Sciatic nerve (tissue), 2 donors: ENCODE results near the gene LYPD6B. TPM values are rescaled to one million over a fixed set of nuclear protein-coding genes. Genes with fewer than 3 reads are reported as not detected.

ENCODE experiments used
- ATAC-seq: fragments of 200-7000 bp; cut with Tn5 transposase; one replicate; pipeline ENCODE4 v1.9.1; 2020; ENCODE audit warnings: mild to moderate bottlenecking, moderate library complexity
- DNase-seq: peaks from one replicate; pipeline ENCODE4 v3.0.0-alpha.2; 2020; ENCODE audit warnings: low spot score
- intact Hi-C: fragments of 100-400 bp; cut with DNase I; formaldehyde crosslinking; loops from one replicate; pipeline ENCODE4 v1.14.2; 2022
- total RNA-seq: library from RNA; stranded (reverse); fragmentation: NEBNext Ultra II Directional; extraction: Animal tissue kit (Norgen Biotek cat#: 25700); gene quantifications from one replicate; pipeline ENCODE4 v1.2.1, GENCODE V29; 2021
- donor health status: DM: no; HTN: no; CAD: no.
- donor health status: DM: no; HTN: no; CAD: no.

Gene LYPD6B
- total RNA-seq, 1 donor from 2014 or later: not detected

DNA sequence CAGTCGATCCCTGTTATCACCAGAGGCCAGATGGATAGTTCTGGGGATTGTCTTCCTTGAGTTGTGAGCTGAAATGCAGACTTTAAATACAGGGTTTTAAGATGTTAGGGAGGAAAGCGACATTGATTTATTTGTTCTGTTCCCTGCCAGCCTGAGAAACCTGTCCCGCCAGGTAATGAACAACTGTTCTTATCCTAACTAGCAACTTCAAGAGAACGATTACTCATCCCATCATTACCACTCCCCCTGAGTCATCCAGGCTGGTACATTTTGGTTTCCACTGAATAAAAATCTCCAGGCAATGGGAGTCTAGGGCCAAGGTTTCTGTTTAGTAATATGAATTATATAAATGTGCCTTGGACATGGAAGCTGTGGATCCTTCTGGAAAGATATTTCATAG, 131.2 kb downstream of the LYPD6B start:
- intact Hi-C loops: no loop called here
- no peak for ATAC-seq
- DNase-seq: no peak

DNA sequence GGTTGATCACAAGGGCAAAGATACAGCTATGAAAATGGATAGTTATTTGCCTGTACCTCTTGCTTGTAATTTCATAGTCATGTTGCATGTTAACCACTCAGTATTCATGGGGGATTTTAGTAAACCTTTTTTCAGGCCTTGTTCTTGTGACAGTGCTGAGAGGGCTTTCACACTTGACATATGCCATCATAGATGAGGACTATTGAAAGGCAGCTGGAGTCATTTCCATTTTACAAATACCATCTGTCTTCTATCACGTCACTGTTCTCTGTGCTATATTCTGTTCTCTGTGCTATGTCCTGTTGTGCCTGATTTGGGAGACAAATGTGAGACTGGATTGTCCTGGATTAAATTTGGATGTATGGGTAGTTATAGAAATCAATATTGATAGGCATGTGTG, 131.7 kb downstream of the LYPD6B start:
- ATAC-seq (no peak), DNase-seq (no peak)
- intact Hi-C loops: no loop called here

DNA sequence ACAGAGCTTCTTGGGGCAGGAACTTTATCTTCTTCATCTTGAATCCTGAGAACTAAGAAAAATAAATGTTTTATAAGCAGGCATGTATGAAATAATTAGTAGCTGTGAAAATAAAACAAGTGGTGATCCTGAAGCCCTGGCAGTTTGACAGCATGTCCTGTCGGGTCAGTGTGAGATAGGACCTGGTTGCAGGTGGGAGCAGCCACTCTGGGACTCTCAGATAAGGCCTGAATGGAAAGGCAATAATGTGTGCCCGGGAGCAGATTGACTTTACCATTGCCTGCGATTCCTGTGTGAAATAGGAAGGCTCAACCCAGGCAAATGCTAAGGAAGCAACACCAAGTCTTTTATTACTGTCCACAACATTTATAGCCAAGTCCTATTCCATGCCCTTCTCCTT, 132.4 kb downstream of the LYPD6B start:
- DNase-seq: no peak
- ATAC-seq: no peak
- intact Hi-C loops: no loop called here

DNA sequence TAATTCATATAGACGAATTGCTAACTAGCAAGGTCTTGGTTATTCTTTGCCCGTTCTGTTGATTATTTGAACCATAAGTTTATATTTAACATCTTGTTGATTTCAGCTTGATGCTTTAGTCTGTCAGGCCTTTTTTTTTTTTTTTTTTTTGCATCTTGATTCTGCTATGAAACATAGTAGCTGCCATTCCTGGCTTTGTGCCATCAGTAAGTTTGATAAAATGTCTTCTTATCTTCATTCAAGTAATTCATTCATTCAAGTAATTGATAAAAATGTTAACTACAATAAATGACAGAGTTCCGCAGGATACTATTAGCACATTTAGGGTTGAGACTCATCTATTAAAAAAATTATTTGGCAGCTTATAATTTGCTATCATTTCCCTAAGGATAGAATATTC, 134.7 kb downstream of the LYPD6B start:
- intact Hi-C loops: no loop called here
- ATAC-seq (no peak), DNase-seq (no peak)

DNA sequence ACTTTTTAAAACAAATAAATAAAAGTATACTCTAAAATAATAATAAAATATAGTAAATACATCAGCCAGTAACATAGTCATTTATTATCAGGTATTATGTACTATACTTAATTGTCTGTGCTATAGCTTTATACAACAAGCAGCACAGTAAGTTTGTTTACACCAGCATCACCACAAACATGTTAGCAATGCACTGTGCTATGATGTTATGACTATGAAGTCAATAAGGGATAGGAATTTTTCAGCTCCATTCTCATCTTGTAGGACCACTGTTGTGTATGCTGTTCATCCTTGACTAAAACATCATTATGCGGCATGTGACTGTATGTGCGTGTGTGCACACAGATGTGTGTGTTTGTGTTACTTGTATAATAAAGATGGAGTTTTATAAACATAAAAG, 137.5 kb downstream of the LYPD6B start:
- DNase-seq (no peak), ATAC-seq (no peak)
- intact Hi-C loops: no loop called here

DNA sequence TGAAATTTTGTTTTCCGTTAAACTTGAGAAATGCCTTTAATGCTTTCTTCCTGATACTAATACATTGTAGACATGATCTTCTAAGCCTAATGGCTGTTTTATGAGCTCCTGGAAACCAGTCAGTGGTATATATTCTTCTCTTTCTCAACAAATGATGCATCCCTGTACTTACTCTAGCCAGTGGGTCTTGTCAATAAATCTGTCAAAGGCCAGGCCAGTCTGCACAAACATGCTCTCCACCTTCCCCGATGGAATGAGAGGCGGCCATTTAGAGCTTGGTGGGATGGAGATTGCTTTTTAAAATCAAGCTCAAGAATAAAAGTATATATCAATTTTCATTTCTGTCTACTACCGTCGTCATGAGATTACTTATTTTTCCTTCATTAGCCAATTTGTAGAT, 140.1 kb downstream of the LYPD6B start:
- no peak for ATAC-seq
- intact Hi-C loops: no loop called here
- DNase-seq: no peak

DNA sequence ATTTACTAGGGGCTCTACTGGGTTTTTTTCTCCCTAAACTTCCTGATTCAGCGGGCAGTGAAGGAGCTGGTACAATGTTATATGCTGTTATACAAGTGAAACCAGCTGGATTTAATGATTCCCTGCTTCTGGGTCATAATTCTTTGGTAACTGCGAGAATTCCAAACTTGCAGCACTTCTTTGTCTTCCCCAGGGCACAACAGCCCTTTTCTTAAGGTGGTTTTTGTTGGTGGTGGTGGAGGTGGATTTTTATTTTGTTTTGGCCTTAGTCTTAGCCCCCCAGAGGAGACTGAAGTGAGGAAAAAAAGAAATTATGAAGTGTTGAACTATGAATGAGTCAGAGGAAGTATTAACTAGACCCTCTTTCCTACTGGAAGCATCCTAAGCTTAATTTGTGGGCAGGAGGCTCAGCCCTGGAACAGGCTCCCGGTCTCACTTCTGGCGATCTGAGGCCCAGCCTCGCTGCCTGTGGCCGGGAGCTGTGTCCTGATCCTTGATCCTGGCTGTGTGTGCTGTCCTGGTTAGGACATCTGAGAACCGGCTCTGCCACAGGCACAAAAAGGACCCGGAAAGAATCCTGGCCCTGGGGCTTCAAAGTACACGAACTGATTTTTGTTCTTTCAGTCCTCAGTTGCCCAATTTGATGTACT, 141.9 kb downstream of the LYPD6B start:
- DNase-seq (no peak), ATAC-seq (no peak)
- intact Hi-C loops: no loop called here

DNA sequence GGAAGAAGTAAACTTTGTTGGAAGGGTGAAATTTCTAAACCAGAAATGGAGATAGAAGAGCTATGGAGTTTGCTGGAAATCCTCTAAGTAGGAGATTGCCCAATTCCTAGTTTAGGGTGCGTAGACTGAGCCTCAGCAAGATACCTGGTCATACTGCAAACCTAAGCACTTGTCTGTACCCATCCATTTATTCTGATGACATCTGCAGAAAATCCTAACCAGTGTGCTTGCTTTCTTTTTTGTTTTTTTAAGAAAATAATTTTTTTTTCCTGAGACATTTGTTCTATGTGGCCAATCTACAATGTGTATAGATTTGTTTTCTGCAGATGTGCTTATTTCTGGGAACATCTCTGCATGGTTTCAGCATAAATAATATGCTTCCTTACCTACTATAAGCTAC, 144.7 kb downstream of the LYPD6B start:
- DNase-seq (no peak), ATAC-seq (no peak)
- intact Hi-C loops: no loop called here

DNA sequence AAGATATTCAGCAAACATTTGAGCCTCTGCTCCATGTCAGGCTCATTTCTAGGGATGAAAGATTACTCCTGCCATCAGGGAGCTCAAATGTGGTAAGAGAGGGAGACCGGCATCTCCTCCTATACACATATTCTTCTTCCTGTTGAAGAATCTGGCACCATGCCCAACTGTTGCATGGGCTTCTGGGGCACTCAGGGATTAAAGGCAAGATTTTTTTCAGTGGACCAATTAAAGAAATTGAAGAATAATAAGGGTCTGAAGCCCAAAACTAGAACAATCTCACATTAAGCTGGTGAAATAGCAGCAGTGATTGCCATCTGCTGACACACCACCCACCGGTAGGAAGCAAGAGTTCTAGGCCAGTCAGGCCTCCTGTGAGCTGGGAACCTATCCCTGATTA, 146.5 kb downstream of the LYPD6B start:
- DNase-seq (no peak), ATAC-seq (no peak)
- intact Hi-C loops: no loop called here

DNA sequence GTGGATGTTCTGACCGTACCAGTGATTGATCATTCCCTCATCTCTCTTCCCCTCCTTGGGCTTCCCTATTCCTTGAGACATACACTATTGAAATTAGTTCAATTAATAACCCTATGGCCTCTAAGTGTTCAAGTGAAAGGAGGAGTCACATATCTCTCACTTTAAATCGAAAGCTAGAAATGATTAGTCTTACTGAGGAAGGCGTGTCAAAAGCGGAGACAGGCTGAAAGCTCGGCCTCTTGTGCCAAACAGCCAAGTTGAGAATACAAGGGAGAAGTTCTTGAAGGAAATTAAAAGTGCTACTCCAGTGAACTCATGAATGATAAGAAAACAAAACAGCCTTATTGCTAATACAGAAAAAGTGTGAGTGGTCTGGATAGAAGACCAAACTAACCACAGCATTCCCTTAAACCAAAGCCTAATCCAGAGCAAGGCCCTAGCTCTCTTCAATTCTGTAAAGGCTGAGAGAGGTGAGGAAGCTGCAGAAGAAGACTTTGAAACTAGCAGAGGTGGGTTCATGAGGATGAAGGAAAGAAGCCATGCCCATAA, 147.5 kb downstream of the LYPD6B start:
- ATAC-seq (no peak), DNase-seq (no peak)
- intact Hi-C loops: no loop called here

DNA sequence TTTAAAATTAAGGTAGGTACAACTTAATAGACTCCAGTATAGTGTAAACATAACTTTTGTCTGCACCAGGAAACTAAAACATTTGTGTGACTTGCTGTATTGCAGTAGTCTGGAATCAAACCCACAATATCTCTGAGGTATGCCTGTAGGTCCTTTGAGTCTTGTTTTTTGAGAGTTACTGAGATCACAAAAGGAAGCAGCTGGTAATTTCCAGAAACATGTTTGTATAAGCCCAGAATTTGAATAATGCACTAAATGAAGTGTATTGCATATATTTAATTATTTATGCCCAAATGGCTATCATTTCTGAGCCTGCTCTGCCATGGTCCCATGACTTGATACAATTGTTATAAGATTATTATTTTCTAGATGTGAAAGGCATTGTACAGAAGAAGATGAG, 148.6 kb downstream of the LYPD6B start:
- ATAC-seq: no peak
- intact Hi-C loops: no loop called here

DNA sequence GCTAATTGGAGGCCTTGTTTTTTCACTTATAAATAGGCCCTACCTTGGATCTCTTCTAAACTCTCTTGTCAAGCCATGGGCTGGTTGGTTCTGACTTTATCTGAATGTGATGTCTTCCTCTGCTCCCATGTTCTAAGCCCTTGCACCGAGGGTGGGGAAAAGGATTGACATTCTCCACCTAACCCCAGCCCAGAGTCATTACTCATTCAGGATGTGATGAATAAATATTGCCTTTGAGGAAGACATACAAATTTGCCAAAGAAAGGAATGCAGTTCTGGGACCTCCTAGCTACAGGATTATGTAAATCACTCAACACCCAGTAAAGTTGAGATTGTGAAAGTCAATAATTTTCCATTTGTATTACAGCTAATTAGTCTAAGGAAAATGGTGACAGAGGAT, 149.8 kb downstream of the LYPD6B start:
- intact Hi-C loops: no loop called here
- no peak for DNase-seq
- ATAC-seq: no peak

More for the DNA sequence above, 148.6 kb downstream of the LYPD6B start:
- no peak for DNase-seq

DNA sequence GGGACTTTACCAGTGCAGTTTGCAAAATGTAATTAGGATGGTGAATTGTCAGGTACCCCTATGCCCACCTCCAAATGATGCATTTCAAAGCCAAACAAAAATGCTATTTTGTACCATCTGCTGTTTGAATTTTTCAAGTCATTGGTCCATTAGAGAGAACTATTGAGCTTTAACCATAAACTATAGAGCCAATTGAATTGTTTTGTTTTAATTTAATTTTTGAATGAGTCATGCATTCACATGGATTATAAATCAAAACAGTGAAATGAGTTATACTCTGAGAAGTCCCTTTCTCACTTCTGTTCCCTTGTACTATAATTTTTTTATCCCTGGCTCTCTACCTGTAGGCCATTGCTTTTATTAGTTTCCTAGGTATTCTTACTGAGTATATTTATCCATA, 151.3 kb downstream of the LYPD6B start:
- intact Hi-C loops: no loop called here
- ATAC-seq (no peak), DNase-seq (no peak)

DNA sequence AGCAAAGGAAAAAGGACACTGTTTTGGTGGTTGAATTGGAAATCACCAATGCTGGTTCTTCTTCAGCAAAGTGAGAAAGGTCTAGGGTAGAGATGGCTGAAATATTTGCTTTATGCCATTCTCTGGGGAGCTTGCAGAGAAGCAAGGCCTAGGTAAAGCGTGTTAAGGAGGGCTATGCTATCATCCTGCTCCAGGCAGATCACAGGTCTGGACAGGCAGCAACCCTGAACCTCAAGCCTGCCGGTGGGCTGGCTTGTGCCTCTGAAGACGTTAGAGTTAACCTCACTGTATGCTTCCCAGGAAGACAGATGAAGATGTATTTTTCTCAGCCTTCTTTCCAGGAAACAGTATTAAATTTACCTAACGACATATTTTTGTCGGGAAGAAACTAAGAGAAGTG, 153.4 kb downstream of the LYPD6B start:
- DNase-seq (no peak), ATAC-seq (no peak)
- intact Hi-C loops: no loop called here

DNA sequence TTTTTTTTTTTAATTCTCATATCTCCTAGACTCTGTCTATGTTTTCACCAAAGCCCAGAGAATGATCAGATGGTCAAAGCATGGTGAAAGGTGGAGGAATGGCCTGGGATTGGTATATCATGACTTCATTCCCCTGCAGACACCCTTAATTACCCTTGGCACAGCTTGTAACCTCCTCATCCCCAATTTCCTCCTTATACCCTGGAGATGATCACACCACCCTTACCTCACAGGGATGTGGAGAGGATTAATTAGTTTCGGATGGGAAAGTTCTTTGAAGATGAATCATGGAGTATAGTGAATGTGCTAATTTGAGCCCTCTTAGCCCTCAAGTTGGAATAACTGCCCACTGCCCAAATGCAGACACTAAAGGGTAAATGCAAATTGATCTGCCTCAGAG, 153.9 kb downstream of the LYPD6B start:
- DNase-seq: no peak
- intact Hi-C loops: no loop called here
- no peak for ATAC-seq

DNA sequence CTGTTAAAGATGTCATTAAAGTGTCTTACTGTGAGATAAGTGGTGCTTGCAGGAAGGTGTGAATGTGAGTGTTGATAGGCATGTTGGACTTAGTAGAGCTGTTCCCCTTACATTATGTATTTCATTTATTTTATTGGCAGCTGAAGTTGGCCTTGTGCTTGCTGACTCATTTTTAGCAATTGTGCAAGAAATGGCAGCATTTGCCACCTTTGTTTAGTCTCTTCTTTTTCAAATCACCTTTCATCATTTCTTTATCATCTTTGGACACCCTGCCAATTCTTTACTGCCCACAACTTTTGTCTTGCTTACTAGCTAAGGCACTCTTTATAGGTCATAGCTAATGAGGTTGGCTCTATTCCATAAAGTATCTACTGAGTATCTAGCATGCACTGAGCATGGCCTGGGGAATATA, 161.6 kb downstream of the LYPD6B start:
- ATAC-seq (no peak), DNase-seq (no peak)
- intact Hi-C loops: no loop called here

DNA sequence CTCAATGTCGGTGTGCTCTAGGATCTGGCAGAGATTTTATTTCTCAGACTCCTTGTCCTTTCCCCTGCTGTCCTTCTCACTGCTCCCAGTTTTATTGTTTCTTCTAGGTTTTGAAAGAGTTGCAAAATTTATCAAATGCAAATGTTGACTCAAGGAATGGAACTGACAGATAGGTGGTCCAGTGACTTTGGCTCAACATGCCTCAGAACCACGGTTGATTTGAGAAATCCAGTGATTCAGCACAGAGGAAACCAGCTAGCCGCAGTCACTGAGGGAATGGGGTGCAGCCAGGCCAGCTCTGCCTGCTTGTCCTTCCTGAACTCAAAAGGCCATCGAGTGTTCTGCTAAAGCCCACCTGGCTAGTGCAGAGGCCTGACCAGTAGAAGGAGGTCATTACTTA, 166.2 kb downstream of the LYPD6B start:
- ATAC-seq: no peak
- intact Hi-C loops: no loop called here

DNA sequence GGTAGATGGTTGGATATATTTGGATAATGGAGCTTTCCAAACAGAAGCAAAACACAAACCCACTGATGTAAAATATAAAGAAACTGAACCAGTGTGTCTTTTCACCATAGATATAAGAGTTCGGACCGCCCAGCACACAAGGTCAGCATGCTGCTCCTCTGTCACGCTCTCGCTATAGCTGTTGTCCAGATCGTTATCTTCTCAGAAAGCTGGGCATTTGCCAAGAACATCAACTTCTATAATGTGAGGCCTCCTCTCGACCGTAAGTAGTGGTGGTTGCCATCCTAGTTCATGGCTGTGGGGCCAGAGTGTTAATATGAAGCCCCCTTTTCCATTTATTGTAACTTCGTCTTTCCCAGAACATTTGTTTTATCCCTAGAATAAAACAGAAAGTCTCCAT, 166.6 kb downstream of the LYPD6B start:
- DNase-seq (no peak), ATAC-seq (no peak)
- intact Hi-C loops: no loop called here

More for the DNA sequence above, 166.2 kb downstream of the LYPD6B start:
- no peak for DNase-seq

DNA sequence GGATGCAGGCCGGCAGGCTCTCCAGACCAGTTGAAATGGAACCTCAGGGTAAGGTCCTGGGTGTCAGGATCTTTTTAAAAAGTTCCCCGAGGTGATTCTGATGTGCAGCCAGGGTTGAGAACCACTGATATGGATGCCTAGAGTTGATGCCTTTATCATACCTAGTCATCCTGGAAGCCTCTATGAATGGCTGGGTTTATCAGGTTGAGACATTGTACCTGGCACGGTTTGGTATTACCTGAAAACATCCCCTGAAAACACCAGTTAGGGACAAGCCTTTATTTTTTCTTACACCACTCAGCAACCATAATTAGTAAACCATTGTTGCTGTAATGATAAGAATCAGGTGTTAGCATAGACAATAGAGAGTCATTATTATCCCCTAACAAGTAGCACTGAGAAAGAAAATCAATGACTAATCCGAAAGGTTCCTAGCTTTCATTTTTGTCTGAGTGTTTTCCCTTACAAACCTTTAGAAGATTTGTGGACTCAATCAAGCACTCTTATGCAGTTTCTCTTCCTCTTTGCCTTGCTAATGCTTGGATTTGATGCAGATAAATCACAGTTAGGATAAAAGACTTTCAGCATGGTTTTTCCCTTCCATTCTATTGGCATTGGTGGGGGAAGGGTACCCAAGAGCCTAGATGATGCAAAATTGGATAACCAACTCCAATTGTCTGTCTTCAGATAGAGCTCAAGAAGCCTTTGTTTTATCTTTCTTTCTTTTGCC, 175.4 kb downstream of the LYPD6B start:
- no peak for ATAC-seq
- DNase-seq: no peak
- intact Hi-C loops: no loop called here

DNA sequence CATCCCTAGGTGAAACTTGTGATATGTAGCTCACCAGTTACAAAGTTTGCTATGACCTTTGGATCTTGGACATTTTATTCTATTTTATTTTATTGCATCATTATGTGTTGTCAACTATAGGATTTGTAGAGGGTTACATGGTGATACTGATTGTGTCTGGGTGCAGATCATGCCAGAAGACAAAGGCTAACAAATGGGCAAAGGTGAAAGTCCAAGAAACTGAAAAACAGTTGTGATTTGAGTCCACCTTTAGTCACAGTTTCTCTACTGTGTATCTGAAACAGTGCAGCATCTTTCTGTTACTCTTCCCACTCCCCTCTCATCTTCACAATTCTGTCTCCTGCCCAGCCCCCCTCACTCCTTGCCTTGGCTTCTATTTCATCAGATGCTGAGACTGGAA, 180.0 kb downstream of the LYPD6B start:
- no peak for ATAC-seq
- intact Hi-C loops: loop anchor here (5.0 kb wide), 1 partner anchor 1961 kb away; no protein-coding TSS in a partner anchor

DNA sequence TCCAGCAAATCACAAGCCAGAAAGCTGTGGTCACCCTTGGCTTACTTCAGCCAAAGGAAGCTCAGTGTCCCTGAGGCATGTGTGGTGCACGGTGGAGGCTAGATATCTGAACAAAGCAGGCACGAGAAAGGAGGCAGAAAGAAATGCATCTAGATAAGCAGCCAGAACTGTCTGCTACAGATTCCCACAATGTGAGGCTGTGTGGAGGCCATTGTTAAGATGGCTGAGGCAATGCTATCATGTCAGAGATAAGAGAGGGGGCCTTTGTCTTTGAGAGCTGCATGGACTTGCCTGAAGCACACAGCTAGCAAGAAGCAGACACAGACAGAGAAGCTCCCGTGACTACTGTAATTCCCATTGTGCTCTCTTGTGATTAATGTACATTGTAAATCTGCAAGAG, 181.4 kb downstream of the LYPD6B start:
- intact Hi-C loops: loop anchor here (5.0 kb wide), 1 partner anchor 1963 kb away; no protein-coding TSS in a partner anchor
- DNase-seq (no peak), ATAC-seq (no peak)

More for the DNA sequence above, 180.0 kb downstream of the LYPD6B start:
- no peak for DNase-seq
